HG03280 (cell line): ENCODE results near the gene KRTAP17-1.

Source experiments
- ATAC-seq: cut with Tn5 transposase; IDR thresholded peaks from one replicate; pipeline ENCODE4 v1.9.1; 2021; ENCODE audit warnings: mild to moderate bottlenecking, moderate library complexity; ENCODE audit not compliant: unreplicated experiment

Gene KRTAP17-1

DNA sequence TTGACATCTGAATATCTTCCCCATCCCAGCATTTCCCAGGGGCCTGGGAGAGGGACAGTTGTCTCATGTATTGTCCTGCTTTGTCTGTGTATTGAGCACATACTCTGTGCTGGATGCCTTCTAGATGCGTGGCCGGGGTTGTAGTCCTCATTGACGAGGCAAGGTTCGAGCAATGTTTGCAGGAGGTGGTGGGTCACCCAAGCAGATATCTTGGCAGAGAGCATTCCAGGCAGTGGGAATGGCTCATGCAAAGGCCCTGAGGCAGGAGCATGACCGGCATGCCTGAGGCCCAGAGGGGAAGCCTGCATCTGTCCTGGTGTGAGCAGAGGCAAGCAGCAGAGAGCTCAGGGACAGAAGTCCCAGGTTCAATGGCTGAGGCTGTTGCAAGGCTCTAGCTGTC is 17.6 kb upstream of the KRTAP17-1 start:
- no peak for ATAC-seq

DNA sequence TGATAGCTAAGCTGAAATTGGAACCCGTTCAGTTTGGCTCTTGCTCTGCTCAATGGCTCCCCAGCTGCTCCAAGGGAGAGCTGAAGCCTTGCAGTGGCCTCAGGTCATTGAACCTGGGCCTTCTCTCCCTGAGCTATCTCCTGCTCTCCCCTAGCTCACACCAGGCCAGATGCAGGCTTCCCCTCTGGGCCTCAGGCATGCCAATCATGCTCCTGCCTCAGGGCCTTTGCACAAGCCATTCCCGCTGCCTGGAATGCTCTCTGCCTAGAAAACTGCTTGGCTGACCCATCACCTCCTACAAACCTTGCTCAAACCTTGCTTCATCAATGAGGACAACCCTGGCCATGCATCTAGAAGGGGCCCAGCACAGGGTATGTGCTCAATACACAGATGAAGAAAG is 16.7 kb upstream of the KRTAP17-1 start:
- ATAC-seq, result no peak

DNA sequence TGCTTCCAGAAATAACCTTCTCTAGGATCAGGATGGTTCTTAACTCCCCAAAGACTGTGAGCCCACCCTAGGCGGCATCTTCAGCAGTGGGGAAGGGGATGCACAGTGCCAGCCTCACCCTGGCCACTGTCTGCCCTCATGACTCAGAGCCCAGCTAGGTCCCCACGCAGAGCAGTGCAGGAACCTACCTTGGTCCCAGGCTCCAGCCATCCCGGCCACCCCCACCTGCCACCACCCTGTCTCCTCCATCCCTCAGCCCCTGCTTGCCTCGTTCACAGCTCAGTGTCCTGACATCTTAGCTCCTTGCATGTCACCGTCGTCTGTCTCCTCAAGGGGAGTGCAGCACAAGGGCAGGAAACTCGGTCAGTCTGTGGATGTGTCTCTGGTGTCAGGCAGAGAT is 16.1 kb upstream of the KRTAP17-1 start:
- no peak for ATAC-seq

DNA sequence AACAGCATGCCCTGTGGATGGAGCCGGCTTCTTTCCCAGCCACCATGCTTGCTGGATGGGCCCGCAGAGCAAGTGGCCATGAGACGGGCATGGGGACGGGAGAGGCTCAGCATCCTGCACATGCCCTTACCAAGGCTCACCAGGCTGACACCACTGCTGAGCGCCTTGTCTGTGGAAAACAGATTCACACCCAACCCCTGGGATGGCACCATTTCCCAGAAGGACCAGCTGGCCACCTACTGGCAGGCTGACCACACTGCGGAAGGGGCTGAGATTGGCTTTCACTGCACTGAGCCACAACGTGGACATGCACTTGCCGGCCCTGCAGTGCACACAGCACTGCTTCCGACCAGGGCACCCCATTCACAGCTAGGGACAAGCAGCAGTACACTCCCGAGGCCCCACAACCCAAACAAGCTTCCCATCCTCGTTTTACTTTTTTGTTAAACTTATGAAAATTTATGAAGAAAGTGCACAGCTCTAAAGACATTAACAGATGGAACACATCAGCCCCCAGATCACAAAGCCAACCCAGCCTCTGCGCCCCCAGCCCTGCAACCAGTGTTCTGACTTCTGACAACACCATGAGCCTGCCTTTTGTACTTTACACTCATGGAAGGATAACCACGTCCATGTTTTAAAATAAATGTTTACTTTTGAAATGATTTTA is 13.9 kb upstream of the KRTAP17-1 start:
- no peak for ATAC-seq

DNA sequence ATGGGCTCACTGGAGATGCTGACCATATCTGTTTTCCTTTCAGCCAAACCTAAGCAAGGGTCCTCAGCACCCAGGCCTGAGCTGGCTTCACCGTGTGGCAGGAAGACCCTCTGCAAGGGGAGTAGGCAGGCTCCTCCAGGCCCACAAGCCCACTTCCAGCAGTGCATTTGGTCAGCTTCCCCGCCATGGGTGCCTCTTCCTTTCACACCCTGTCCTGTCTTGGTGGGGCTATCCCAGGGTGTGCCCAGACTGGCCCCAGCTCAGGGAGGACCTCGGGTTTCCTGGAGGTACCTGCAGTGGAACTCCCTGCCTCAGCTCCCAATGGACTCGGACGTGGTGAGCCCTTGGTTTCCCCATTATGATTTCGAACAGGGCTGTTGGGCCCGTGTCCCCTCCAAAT is 12.7 kb upstream of the KRTAP17-1 start:
- ATAC-seq, result no peak

DNA sequence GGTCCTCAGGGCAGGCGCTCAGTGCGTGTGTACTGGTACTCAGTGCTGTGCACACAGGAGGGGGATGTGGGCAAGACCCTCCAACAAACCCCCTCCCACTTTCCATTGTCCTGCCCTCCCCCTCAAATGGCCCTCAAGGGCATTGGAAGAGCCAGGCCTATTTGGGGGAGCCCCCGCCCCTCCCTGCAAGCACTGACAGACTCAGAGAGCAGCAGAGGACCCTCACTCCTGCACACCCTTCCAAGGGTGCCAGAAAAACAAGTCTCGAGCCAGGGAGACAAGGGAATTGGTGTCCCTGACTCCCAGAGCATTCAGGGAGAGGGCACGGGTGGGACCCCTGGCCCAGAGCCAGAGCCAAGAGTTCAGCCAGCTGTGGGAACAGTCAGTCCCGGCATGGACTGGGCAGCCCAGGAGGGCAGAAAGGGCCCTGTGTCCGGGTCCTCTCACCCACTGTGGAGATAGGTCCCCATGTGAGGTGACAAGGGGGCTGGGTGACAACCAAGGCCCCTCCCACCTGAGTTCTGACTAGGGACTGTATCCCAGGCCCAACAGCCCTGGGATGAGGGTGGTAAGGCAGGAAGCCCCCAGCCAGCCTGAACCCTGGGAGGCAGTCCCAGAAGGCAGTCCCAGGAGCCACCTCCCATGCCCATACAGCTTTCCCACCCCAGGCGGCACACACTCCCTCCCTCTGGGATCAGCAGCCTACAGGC is 12.1 kb upstream of the KRTAP17-1 start:
- ATAC-seq, result no peak

DNA sequence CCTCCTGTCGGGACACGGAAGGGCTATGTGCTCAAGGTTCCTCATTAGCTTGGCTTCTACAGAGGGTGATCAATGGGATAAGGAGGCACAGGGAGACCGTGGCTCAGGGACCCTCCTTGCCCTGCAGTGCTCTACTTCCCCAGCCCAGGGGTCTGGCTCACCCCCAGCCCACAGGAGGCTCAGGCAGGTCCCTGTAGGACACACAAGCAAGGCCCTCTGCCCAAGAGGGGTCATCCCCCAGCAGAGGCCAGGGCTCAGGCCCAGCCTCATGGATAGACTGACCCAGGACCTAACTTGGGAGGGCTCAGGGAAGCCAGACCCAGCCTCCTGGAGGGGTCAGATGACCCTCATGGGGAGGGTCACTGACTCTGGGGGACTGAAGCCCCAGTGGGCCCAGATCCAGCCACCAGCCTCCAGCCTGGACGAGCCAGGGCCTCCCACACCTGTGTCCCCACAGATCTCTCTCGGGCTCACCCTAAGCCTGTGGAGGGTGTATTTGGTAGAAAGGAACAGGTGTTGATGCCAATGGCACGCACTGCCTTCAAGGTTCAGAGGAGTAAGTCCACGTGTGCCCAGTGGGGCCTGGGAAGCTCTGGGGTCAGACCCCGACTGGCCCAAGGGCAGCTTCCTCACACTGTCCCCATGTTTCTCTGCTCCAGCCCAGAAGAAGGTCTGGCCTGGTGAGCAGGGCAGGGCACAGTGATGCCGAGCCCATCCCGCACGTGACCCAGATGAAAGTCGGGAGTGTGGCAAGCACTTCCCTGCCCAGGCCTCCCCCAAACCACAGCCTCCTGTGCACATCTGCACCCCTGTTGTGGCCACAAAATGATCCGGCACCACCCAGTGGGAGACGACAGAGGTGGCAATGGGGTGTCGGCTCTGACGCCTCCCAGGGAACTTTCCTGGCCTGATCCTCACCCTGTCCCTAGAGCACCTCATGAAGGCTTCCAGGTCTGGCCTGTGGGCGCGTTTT is 10.9 kb upstream of the KRTAP17-1 start:
- ATAC-seq, result no peak

DNA sequence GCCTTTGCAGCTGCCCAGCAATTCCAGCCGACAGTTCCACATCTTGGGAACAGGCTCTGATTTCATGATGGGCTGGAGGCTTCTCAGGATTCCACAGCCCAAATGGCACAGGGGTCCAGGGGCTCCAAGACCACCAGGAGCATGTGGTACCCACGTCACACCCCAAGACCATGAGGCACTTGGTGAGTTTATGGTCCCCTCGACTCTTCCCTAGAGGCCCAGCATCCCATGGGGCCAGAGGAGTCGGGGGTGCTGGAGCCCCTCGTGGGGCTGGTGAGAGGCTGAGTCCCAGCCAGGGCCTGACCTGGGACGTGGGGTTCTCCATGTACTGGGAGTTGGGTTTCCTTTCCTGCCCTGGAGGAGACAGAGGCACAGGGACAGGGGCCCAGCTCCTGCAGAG is 10.1 kb upstream of the KRTAP17-1 start:
- no peak for ATAC-seq

DNA sequence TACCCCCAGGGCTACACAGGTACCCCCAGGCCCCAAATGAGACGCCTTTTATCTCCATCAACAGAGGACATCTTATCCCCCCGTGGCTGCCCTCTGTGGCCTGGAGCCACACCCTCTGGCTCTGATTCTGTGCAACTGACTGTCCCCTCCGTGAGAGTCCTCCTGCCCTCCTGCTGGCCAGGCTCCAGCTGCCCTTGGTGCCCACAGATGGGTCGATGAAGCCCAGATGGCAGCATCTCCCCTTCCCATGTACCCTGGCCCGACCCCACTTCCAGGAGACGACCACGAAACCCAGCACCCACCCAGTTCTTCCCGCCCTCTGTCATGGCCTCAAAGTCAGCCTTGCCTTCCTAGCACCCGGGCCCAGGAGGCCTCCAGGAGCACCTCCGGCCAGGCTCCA is 9.6 kb upstream of the KRTAP17-1 start:
- no peak for ATAC-seq

DNA sequence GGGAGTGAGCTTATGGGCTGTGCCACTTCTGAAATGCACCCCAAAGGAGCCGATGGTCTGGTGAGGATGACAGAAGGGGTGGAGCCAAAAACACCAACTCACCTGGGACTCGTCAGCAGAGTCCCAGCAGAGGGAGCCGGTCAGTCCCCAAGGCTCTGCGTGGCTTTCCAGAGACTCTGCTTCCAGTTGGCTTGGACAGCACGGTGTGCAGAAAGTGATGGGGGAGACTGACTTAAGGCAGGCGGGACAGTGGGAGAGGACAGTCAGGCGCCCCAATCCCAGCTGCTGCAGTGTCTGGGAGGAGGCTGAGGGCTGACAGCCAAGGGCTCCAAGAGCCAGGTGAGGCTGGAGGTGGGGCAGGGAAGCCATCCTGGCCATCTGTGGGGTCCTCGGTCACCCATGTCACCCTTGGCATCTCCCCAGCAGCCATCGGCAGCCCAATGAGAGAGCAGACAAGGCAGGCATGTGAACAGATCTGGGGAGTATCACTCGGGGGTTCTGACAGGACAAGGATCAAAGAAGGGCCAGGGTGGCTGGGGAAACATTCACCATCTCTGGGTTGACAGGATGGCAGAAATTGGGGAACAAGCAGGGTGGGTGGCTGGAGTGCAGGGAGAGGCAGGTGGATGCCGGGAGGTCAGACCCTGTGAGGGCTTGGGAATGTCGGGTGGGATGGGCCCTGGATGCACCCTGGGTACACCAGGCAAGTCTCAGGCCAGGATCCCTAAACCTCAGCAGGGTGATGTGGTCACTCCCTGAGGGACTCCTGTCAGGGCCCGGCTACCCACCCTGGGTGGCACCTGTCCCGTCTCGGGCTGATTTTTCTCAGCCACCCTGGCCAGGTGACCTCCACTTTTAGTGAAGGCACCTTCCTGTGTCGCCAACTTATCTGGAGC is 8.9 kb upstream of the KRTAP17-1 start:
- no peak for ATAC-seq

DNA sequence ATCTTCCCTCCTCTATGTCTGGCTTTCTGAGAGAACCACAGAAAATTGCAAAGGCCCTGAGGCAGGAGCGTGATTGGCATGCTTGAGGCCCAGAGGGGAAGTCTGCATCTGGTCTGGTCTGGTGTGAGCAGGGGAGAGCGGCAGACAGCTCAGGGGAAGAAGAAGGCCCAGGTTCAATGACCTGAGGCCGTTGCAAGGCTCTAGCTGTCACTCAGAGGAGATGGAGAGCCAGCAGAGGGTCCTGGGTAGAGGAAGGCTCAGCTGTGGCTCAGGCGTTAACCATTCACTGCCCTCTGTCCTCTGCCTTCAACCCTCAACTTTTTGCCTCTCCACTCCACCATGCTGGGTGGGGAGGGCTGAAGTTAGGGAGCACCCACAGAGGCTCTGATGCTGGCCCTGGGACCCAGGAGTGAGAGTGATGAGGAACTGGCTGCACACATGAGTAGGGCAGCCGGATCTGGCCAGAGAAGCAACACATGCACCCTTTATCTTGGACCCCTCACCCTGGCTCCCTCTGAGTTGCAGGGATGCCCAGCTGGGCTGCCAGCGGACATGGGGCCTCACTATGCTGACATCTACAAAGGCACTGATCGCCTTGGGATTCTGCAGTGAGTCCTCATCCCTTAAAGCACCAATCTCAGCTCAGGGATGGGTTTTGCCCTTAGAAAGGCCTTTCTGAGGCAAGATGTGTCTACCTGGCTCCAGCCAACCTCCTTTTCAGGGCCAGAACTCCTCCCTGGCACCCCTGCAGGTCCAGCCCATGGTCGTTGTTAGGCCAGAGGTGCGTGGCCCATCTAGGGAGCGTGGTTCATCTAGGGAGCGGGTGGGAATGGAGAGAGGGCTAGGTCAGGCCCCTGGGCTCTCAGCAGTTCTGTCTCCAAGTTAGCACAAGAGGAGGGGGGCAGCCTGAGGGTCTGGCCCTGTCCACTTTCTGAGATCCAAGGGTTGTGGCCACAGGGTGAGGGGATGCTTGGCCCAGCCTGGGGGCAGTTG is 7.7 kb upstream of the KRTAP17-1 start:
- no peak for ATAC-seq

DNA sequence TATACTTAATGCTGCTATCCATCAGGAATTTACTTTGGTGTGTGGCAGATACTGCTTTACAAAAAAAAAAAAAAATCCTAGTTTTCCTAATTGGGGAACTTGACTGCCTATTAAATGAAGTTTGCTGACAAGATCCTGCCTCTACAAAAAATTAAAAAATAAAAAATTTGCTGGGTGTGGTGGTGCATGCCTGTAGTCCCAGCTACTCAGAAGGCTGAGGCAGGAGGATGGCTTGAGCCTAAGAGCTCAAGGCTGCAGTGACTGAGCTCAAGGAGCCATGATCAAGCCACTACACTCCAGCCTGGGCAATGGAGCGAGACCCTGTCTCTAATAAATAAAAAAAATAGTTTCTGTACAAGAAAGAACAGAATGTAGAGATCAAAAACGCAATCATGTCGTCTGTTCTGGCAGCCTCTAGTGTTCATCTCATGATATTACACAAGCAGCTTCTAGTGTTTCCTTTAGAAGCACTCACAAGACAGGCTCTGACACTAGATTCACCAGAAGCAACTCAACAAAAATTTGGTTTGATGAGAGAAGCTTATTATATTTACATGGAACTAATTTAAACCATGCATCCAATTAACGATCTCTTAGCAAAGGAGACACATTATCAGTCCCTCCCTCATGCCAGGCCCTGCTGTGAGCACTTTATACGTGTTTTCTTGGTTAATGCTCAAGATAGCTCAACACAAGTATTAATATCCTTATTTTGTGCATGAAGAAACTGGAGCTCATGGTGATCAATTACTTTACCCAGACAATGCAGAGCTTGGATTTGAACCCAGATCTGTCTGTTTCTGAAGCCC is 6.8 kb upstream of the KRTAP17-1 start:
- no peak for ATAC-seq

DNA sequence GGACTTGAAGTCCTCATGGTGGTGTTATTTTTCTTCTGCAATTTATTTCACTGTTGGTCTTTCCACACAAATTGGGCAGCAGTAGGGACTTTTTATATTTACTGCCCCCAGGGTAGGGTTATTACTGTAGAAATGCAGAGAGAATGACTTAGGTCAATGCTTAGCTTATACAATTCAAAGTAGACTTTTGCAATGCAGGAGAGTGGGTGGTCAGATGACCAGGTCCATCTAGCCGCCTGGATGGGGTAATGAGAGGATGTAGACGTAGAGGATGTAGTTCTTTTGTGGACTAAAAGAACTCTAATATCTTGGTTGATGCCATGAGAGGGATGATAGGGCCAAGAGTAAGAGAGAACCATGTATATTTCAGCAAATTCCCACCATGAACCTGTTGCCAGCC is 2.7 kb upstream of the KRTAP17-1 start:
- no peak for ATAC-seq

DNA sequence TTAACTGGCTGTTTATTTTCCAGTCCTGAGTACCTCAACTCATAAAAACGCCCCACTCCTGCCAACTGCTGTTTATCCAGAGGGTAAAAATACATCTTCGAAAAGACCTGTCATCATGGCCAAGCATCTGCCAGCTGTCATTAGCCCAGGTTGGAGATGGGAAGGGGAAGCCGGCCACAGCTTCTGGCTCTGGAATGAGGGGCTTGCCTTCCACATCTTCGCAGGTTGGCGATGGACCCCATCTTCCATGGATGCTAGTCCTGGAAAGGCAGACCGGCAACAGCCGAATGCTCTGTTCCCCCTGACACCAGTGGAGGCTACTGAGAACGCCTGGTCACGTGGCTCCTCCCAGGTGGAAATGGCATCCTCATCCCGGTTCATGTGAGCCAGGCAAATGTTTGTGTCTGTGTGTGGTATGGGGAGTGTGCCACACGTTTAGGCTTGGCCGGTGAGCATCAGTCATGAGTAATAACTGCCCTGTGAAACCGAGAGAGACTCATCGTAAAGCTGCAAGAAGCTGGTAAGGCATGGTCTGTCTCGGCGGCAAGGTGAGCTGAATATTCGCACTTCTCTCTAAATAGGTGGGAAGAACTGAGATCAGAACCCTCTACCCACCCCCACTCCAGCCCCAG is 420 bp upstream of the KRTAP17-1 start:
- no peak for ATAC-seq

DNA sequence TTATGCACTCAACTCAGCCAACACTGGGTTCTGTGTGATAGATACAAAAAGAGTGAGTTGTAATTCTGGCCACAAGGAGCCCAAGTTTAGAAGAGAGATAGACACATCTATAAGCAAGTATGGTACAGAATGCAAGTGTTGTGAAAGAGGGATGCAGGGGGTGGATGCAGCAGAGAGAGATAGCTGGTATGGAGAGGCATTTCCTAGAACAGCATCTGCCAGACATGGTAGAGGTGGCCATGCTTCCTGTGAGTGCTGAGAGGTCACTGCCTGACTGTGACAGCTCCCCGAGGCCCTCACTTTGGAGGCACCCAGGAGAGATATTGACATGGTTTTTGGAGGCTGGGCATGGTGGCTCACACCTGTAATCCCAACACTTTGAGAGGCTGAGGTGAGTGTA is 4.4 kb downstream of the KRTAP17-1 start:
- no peak for ATAC-seq

DNA sequence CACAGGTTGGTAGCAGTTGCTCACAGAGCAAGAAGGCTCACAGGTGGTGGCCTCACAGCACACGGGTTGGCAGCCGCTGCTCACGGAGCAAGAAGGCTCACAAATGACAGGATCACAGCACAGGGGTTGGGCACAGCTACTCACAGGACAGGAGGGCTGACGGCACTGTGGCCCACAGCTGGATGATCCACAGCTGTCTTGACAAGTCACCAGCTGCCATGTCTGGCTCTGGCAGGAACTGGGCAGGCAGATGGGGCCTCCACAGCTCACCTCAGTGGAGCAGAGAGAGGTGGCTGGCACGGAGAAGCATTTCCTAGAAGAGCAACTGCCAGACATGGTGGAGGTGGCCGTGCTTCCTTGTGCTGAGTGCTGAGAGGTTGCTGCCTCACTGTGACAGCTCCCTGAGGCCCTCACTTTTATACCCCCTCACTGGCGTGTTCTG is 6.6 kb downstream of the KRTAP17-1 start, which contains the start of gene KRTAP16-1:
Gene KRTAP16-1 (minus strand): TSS at position 392 of the 442 bp plus-strand sequence. CDS start 56 bp downstream, at position 336.
- no peak for ATAC-seq

DNA sequence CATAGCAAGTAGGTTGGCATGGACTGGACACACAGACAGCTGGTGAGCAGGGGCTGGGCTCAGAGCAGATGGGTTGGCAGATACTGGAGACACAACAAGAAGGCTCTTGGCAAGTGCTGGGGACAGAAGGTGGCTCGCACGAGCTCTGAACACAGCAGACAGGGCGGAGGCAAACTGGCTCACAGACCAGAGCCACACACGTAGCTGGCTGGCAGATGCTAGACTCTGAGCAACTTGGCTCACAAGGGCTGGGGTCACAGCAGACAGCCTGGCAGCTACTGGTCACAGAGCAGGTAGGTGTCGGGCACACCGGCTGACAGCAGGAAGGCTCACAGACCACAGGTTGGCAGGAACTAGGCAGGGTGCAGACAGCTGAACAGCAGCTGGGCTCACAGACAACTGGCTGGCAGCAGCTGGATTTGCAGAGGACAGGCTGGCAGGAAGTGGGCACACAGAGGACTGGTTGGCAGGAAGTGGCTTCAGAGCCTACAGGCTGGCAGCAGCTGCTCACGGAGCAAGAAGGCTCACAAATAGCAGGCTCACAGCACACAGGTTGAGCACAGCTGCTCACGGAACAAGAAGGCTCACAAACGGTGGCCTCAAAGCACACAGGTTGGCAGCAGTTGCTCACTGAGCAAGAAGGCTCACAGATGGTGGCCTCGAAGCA is 7.1 kb downstream of the KRTAP17-1 start:
- no peak for ATAC-seq
